SKM-1 treated with dmso at 0.1 percent for 144 hours (cell line): ENCODE results near the gene PCBP3.

Experiments used
- DNase-seq: peaks from one replicate; lab custom pipeline; 2025; ENCODE audit not compliant: unreplicated experiment; lab: John Stamatoyannopoulos, UW

PCBP3 gene

DNA sequence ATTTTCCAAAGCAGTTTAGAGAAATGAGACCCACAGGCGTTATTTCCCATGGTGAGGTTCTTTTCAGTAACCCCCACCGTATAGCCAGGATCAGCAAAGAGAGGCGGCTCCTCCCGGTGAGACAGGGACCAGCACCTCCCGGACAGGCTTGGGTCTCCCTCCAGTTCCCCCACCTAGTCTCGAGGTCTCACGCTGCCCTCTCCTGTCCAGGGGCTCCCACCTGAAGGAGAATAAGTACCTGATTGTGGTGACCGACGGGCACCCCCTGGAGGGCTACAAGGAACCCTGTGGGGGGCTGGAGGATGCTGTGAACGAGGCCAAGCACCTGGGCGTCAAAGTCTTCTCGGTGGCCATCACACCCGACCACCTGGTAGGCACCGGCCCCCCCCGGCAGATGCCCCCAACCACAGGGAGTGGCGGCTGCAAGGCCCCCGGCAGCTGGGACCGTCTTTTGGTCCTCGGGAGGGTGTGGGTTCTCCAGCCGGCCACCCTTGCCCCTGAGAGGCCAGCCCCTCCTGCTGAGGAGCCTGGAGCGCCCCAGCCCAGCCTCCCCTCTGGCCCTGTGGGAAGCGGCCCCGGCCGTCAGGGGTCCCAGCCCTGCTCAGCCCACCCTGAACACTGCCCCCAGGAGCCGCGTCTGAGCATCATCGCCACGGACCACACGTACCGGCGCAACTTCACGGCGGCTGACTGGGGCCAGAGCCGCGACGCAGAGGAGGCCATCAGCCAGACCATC, 343.0 kb downstream of the PCBP3 start:
- DNase-seq, result no peak

DNA sequence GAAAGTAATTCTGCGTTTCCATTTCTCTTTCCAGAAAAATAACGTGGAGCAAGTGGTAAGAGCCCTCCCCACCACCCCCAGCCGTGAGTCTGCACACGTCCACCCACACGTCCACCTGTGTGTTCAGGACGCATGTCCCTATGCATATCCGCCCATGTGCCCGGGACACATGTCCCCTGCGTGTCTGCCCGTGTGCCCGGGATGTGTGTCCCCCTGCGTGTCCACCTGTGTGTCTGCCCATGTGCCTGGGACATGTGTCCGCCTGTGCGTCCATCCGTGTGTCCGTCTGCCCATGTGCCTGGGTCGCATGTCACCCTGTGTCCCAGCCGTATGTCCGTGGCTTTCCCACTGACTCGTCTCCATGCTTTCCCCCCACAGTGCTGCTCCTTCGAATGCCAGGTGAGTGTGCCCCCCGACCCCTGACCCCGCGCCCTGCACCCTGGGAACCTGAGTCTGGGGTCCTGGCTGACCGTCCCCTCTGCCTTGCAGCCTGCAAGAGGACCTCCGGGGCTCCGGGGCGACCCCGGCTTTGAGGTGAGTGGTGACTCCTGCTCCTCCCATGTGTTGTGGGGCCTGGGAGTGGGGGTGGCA, 343.7 kb downstream of the PCBP3 start:
- DNase-seq, result no peak

DNA sequence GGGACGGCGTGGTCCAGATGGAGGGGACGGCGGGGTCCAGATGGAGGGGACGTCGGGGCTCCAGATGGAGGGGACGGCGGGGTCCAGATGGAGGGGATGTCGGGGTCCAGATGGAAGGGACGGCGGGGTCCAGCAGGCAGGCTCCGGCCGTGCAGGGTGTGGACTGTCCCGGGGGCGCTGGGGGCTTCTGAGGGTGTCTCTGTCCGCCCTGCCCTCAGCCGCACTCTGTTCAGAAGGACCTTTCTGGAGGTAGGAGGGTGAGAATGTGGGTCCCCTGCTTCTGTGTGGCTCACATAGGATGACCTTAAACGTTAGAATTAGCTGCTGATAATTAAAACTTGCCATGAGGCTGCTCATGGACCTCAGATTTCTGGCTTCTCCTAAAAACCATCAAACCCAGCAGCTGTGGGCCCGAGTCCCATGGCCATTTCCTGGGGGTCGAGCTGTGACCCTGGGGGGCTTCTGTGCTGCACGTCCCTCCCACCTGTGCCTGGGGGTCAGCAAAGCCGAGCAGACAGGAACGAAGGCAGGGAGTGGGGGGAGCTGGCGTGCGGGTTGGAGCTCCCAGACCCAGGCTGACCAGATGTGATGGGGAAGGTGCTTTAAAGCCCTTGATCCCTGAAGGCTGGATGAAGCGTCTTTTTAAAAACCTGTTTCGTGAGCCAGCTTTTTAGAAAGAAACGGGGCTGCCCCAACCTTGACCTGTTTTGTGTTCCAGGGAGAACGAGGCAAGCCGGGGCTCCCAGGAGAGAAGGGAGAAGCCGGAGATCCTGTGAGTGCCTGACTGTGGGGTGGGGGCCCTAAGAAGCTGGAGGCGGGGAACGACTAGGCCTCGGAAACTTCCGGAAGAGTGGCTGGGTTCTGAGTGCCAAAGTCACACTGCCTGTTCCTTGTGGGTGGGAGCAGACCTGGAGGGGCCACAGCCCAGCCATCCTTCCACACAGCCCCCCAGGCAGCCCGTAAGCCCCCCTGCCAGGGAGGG, 345.1 kb downstream of the PCBP3 start:
- no peak for DNase-seq

DNA sequence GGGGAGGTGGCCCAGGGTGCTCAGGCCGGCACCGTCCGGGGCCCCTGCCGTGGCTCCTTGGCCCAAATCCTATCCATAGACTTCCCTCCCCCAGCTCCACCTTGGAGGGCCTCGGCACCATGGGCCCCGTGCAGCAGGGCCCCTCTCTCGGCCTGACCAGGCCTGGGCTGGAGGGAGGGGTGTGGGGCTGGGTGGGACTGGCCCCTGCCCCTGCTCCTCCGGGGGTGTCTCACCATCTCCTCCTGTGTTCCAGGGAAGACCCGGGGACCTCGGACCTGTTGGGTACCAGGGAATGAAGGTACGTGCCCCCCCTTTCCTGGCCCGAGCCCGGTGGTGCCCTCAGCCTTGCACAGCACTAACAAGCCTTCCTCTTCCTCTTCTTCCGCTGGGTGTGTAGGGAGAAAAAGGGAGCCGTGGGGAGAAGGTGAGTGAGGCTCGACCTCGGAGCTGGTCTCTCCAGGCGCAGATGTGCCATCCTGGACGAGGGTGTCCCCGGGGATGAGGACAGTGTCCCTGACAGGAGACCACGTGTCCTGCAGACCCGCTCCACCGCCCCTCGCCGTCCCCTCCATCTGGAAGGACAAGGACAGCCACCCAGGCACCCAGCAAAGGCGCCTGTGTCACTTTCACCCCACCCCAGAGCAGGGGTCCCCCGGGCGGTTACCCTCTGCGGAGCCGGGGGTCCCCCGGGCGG, 346.0 kb downstream of the PCBP3 start:
- DNase-seq, result no peak

DNA sequence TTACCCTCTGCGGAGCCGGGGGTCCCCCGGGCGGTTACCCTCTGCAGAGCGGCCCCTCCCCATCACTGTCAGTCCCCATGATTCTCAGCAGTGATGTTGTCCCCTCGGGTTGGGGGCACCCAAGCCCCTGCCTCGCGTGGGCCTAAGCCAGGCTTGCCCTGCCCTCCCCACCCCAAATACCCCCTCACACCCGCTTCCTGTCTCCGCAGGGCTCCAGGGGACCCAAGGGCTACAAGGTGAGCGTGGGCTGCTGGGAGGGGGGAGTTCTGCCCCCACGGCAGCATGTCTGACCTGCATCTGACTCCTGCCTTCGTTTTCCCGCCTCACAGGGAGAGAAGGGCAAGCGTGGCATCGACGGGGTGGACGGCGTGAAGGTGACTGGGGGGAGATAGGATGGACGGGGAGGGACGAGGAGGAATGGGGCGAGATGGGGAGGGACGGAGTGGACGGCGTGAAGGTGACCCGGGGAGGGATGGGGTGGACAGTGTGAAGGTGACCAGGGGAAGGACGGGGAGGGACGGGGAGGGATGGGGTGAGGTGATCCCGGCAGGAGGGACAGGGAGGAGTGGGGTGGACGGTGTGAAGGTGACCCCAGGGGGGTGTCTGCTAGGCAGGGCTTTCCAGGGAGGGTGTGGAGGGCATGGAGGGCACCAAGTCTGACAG, 346.7 kb downstream of the PCBP3 start:
- DNase-seq, result no peak

DNA sequence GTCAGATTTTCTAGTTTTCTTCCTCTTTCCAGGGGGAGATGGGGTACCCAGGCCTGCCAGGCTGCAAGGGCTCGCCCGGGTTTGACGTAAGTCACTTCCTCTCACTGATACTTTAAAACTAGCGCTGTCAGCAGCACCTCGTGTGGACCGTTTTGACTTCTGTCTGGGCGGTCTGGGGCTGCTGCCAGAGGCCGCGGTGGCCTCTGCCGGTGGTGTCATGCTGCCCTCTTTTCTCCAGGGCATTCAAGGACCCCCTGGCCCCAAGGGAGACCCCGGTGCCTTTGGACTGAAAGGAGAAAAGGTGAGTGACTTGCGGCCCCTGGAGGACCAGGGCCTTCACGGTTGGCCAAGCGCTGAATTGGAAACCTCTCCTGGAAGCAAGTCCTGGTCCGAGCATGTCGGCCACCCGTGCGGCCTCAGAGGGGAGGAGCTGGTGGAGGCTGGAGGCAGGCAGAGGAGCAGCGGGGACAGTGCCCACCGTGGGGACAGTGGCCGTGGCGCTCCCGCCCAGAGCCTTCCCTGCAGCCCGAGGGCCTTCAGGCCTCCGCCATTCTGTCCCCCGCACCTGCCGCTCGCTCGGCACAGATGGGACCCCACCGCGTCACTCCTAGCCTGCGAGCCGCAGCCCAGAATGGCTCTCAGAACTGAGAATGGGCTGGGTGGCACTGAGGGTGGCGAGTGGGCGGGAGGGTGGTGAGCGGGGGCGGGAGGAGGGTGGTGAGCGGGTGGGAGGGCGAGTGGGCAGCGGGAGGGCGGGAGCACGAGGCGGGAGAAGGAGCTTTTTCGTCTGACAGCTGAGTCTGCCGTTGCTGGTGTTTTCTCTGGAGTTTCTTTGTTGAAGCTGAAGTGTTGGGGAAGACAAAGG, 347.4 kb downstream of the PCBP3 start:
- no peak for DNase-seq

DNA sequence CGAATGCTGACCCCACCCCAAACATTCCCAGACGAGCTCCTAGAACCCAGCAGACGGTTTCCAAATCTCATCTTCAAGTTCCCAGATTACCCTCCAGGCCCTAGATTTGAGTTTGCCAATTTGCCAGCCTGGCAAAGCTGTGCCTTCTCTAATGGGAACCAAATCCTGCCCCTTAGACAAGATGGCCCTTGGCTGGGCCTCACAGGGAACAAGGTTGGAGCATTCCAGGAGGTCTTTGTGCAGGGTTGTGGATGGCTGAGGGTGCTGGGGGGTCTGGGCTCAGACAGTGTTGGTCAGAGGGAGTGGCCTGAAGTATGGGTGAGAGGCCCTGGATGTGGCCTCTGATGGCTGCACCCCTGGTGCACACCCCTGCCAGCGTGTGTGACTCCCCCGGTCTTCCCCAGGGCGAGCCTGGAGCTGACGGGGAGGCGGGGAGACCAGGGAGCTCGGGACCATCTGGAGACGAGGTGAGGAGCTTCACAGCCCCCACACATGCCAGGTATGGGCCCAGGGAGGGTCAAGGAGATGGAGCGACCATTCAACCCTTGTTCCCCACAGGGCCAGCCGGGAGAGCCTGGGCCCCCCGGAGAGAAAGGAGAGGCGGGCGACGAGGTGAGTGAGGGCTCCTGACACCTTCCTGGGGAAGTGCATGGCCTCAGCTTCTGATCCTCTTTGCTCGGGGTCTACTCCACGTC, 348.2 kb downstream of the PCBP3 start:
- DNase-seq, result no peak
